ENCODE data around the gene LRRC31. TPM values are rescaled to one million over a fixed set of nuclear protein-coding genes. Genes with fewer than 3 reads are reported as not detected.

The LRRC31 gene
- total and polyA plus RNA-seq, 2 of the 8 experiments (the other 6 are each of a cell fraction or from before 2014, with no cell fraction given), result not detected

- TF ChIP-seq CHD7 (IDR thresholded peaks at IDR 0.05; ENCODE audit: insufficient replicate concordance, low read length) (no peak), RNF2 (IDR thresholded peaks at IDR 0.05; ENCODE audit: borderline replicate concordance, low read depth, low read length, missing control alignments, poor library complexity, severe bottlenecking) (no peak), KDM1A (IDR thresholded peaks at IDR 0.05; ENCODE audit: borderline replicate concordance, low read length) (no peak), SAP30 (IDR thresholded peaks at IDR 0.05; ENCODE audit: insufficient read depth, insufficient replicate concordance, low read length) (no peak), ATF3 (IDR thresholded peaks at IDR 0.05; ENCODE audit: insufficient read depth, low read depth, low read length) (no peak), CBX8 (IDR thresholded peaks at IDR 0.05; ENCODE audit: borderline replicate concordance, low read depth, low read length) (no peak)
Measured at GRCh38 chr3:169867584-169868210, 2.0 kb downstream of the LRRC31 start (continued).
